GM18526 (cell line): ENCODE results near the gene AMIGO1.

Source experiments
- POLR2A ChIP-seq: IDR thresholded peaks from 3 replicates; pipeline ENCODE4 v1.6.1; 2011; ENCODE audit not compliant: insufficient read length; ENCODE audit errors: extremely low read depth

Gene AMIGO1

GRCh38 chr1:109538827-109539555 lies 29.5 kb upstream of the AMIGO1 start:
- no peak for TF ChIP-seq POLR2A

- TF ChIP-seq POLR2A = no peak
Observed at GRCh38 chr1:109537450-109538178, 28.1 kb upstream of the AMIGO1 start.

- no peak for TF ChIP-seq POLR2A
Observed at GRCh38 chr1:109535971-109536491, 26.5 kb upstream of the AMIGO1 start.

GRCh38 chr1:109535481-109535880 lies 26.0 kb upstream of the AMIGO1 start:
- no peak for TF ChIP-seq POLR2A

GRCh38 chr1:109534307-109534858 lies 24.9 kb upstream of the AMIGO1 start:
- no peak for TF ChIP-seq POLR2A

- no peak for TF ChIP-seq POLR2A
Observed at GRCh38 chr1:109532365-109533136, 23.0 kb upstream of the AMIGO1 start.

GRCh38 chr1:109531826-109532364 lies 22.4 kb upstream of the AMIGO1 start:
- TF ChIP-seq POLR2A = no peak

- no peak for TF ChIP-seq POLR2A
Observed at GRCh38 chr1:109531380-109531779, 21.9 kb upstream of the AMIGO1 start.

GRCh38 chr1:109530457-109531087 lies 21.0 kb upstream of the AMIGO1 start:
- no peak for TF ChIP-seq POLR2A

- TF ChIP-seq POLR2A = no peak
Observed at GRCh38 chr1:109529881-109530456, 20.4 kb upstream of the AMIGO1 start.

- TF ChIP-seq POLR2A = no peak
Observed at GRCh38 chr1:109528712-109529111, 19.2 kb upstream of the AMIGO1 start.

GRCh38 chr1:109527846-109528695 lies 18.5 kb upstream of the AMIGO1 start:
- TF ChIP-seq POLR2A = no peak

- TF ChIP-seq POLR2A = no peak
Observed at GRCh38 chr1:109527098-109527811, 17.7 kb upstream of the AMIGO1 start.

GRCh38 chr1:109523706-109524105 lies 14.2 kb upstream of the AMIGO1 start:
- TF ChIP-seq POLR2A = no peak
